Activated naive CD8-positive, alpha-beta T cell (primary cell): ENCODE data around the gene EPAS1.

Source experiments
- H3K27ac Mint-ChIP-seq: one replicate; pipeline ENCODE4 v1.8.0; 2021; ENCODE audit warnings: mixed read lengths
- H3K27me3 Mint-ChIP-seq: one replicate; pipeline ENCODE4 v1.8.0; 2021; ENCODE audit warnings: mixed read lengths
- H3K36me3 Mint-ChIP-seq: one replicate; pipeline ENCODE4 v1.8.0; 2021; ENCODE audit warnings: mixed read lengths
- H3K4me1 Mint-ChIP-seq: one replicate; pipeline ENCODE4 v1.8.0; 2021; ENCODE audit warnings: low read depth, mixed read lengths
- H3K4me3 Mint-ChIP-seq: one replicate; pipeline ENCODE4 v1.8.0; 2021; ENCODE audit warnings: mild to moderate bottlenecking, mixed read lengths
- H3K9me3 Mint-ChIP-seq: one replicate; pipeline ENCODE4 v1.8.0; 2021; ENCODE audit warnings: low read depth, mixed read lengths

EPAS1 gene

GRCh38 chr2:46296840-46297545 is at the start of gene EPAS1:
Gene EPAS1 (plus strand): TSS chr2:46297407. CDS start chr2:46297912, 505 bp downstream.
- Mint-ChIP-seq H3K4me3 (peak within 1 kb of the TSS; percentile 85), H3K4me1 (peaks cover 21% of the 10 kb centered on the region), H3K9me3 (no peaks in the 10 kb centered on the region), H3K27me3 (peaks cover 27% of the 10 kb centered on the region), H3K36me3 (no peaks in the 10 kb centered on the region), H3K27ac (no peak within 1 kb of the TSS)

GRCh38 chr2:46248171-46248570 is 49.0 kb upstream of the EPAS1 start:
- no peak overlapping the region for H3K4me3 Mint-ChIP-seq
- H3K36me3 Mint-ChIP-seq: no peaks in the 10 kb centered on the region
- H3K4me1 Mint-ChIP-seq: no peaks in the 10 kb centered on the region
- no peaks in the 10 kb centered on the region for H3K27me3 Mint-ChIP-seq
- H3K9me3 Mint-ChIP-seq: no peaks in the 10 kb centered on the region
- no peak overlapping the region for H3K27ac Mint-ChIP-seq

GRCh38 chr2:46249654-46250053 is 47.6 kb upstream of the EPAS1 start:
- no peaks in the 10 kb centered on the region for H3K27me3 Mint-ChIP-seq
- no peaks in the 10 kb centered on the region for H3K9me3 Mint-ChIP-seq
- H3K4me1 Mint-ChIP-seq: no peaks in the 10 kb centered on the region
- no peak overlapping the region for H3K27ac Mint-ChIP-seq
- no peaks in the 10 kb centered on the region for H3K36me3 Mint-ChIP-seq
- no peak overlapping the region for H3K4me3 Mint-ChIP-seq

- Mint-ChIP-seq H3K4me3 (no peak overlapping the region), H3K27me3 (no peaks in the 10 kb centered on the region), H3K4me1 (no peaks in the 10 kb centered on the region), H3K9me3 (no peaks in the 10 kb centered on the region), H3K27ac (no peak overlapping the region), H3K36me3 (no peaks in the 10 kb centered on the region)
Observed at GRCh38 chr2:46252891-46253659, 44.1 kb upstream of the EPAS1 start.

- no peaks in the 10 kb centered on the region for H3K27me3 Mint-ChIP-seq
- H3K4me3 Mint-ChIP-seq: no peak overlapping the region
- no peaks in the 10 kb centered on the region for H3K4me1 Mint-ChIP-seq
- H3K27ac Mint-ChIP-seq: no peak overlapping the region
- H3K36me3 Mint-ChIP-seq: no peaks in the 10 kb centered on the region
- no peaks in the 10 kb centered on the region for H3K9me3 Mint-ChIP-seq
Observed at GRCh38 chr2:46254474-46254873, 42.7 kb upstream of the EPAS1 start.

- Mint-ChIP-seq H3K4me3 (no peak overlapping the region), H3K4me1 (no peaks in the 10 kb centered on the region), H3K36me3 (no peaks in the 10 kb centered on the region), H3K27me3 (no peaks in the 10 kb centered on the region), H3K9me3 (no peaks in the 10 kb centered on the region), H3K27ac (no peak overlapping the region)
Observed at GRCh38 chr2:46256563-46257142, 40.6 kb upstream of the EPAS1 start.

- Mint-ChIP-seq H3K4me3 (no peak overlapping the region), H3K27me3 (no peaks in the 10 kb centered on the region), H3K4me1 (no peaks in the 10 kb centered on the region), H3K27ac (no peak overlapping the region), H3K36me3 (no peaks in the 10 kb centered on the region), H3K9me3 (no peaks in the 10 kb centered on the region)
Observed at GRCh38 chr2:46257476-46257875, 39.7 kb upstream of the EPAS1 start.

GRCh38 chr2:46257980-46258379 is 39.2 kb upstream of the EPAS1 start:
- H3K36me3 Mint-ChIP-seq: no peaks in the 10 kb centered on the region
- no peaks in the 10 kb centered on the region for H3K27me3 Mint-ChIP-seq
- no peak overlapping the region for H3K4me3 Mint-ChIP-seq
- H3K27ac Mint-ChIP-seq: no peak overlapping the region
- H3K4me1 Mint-ChIP-seq: no peaks in the 10 kb centered on the region
- H3K9me3 Mint-ChIP-seq: no peaks in the 10 kb centered on the region

GRCh38 chr2:46258937-46259776 is 38.0 kb upstream of the EPAS1 start:
- Mint-ChIP-seq H3K9me3 (no peaks in the 10 kb centered on the region), H3K4me3 (no peak overlapping the region), H3K36me3 (no peaks in the 10 kb centered on the region), H3K4me1 (no peaks in the 10 kb centered on the region), H3K27ac (no peak overlapping the region), H3K27me3 (peaks cover 4% of the 10 kb centered on the region)

GRCh38 chr2:46259777-46260168 is 37.4 kb upstream of the EPAS1 start:
- no peaks in the 10 kb centered on the region for H3K9me3 Mint-ChIP-seq
- H3K36me3 Mint-ChIP-seq: no peaks in the 10 kb centered on the region
- no peak overlapping the region for H3K27ac Mint-ChIP-seq
- H3K4me3 Mint-ChIP-seq: no peak overlapping the region
- H3K4me1 Mint-ChIP-seq: no peaks in the 10 kb centered on the region
- H3K27me3 Mint-ChIP-seq: peaks cover 4% of the 10 kb centered on the region

- H3K36me3 Mint-ChIP-seq: no peaks in the 10 kb centered on the region
- no peak overlapping the region for H3K27ac Mint-ChIP-seq
- H3K4me3 Mint-ChIP-seq: no peak overlapping the region
- H3K27me3 Mint-ChIP-seq: peaks cover 6% of the 10 kb centered on the region
- H3K9me3 Mint-ChIP-seq: no peaks in the 10 kb centered on the region
- H3K4me1 Mint-ChIP-seq: no peaks in the 10 kb centered on the region
Observed at GRCh38 chr2:46260305-46260704, 36.9 kb upstream of the EPAS1 start.

- H3K9me3 Mint-ChIP-seq: no peaks in the 10 kb centered on the region
- no peak overlapping the region for H3K4me3 Mint-ChIP-seq
- no peak overlapping the region for H3K27ac Mint-ChIP-seq
- H3K27me3 Mint-ChIP-seq: peaks cover 6% of the 10 kb centered on the region
- no peaks in the 10 kb centered on the region for H3K36me3 Mint-ChIP-seq
- no peaks in the 10 kb centered on the region for H3K4me1 Mint-ChIP-seq
Observed at GRCh38 chr2:46262248-46262938, 34.8 kb upstream of the EPAS1 start.

- Mint-ChIP-seq H3K27ac (no peak overlapping the region), H3K4me3 (no peak overlapping the region), H3K27me3 (peaks cover 6% of the 10 kb centered on the region), H3K9me3 (no peaks in the 10 kb centered on the region), H3K4me1 (peaks cover 2% of the 10 kb centered on the region), H3K36me3 (no peaks in the 10 kb centered on the region)
Observed at GRCh38 chr2:46263347-46263746, 33.9 kb upstream of the EPAS1 start.

GRCh38 chr2:46264447-46264846 is 32.8 kb upstream of the EPAS1 start:
- H3K36me3 Mint-ChIP-seq: no peaks in the 10 kb centered on the region
- peaks cover 2% of the 10 kb centered on the region for H3K4me1 Mint-ChIP-seq
- H3K9me3 Mint-ChIP-seq: no peaks in the 10 kb centered on the region
- no peak overlapping the region for H3K27ac Mint-ChIP-seq
- no peak overlapping the region for H3K4me3 Mint-ChIP-seq
- peaks cover 6% of the 10 kb centered on the region for H3K27me3 Mint-ChIP-seq
